Calu3 (cell line): ENCODE results near the gene BCAS3. TPM values are rescaled to one million over a fixed set of nuclear protein-coding genes. Genes with fewer than 3 reads are reported as not detected.
A peak's percentile ranks its signal among the peaks of the same experiment; 100 is the strongest.

Source experiments
- BruUV-seq: library from RNA; stranded (reverse); fragments of 400-500 nt; replicated peaks from 2 replicates; lab custom pipeline; 2021; lab: Mats Ljungman, UMichigan
- CTCF ChIA-PET: fragments of 300-600 bp; sonication (Branson Sonifier 250); formaldehyde crosslinking; loops from one replicate; lab custom pipeline; 2022; ENCODE audit warnings: antibody characterized with exemption; lab: Charles Lee
- DNase-seq: peaks from one replicate; pipeline ENCODE4 v3.0.0; 2022
- H3K27ac Mint-ChIP-seq: one replicate; pipeline ENCODE4 v1.8.0; 2022; ENCODE audit warnings: mixed read lengths; ENCODE audit not compliant: unreplicated experiment
- H3K27me3 Mint-ChIP-seq: one replicate; pipeline ENCODE4 v1.8.0; 2022; ENCODE audit warnings: mixed read lengths; ENCODE audit not compliant: unreplicated experiment
- H3K36me3 Mint-ChIP-seq: one replicate; pipeline ENCODE4 v1.8.0; 2022; ENCODE audit warnings: mild to moderate bottlenecking, moderate library complexity, mixed read lengths; ENCODE audit not compliant: insufficient read depth, unreplicated experiment
- H3K4me1 Mint-ChIP-seq: one replicate; pipeline ENCODE4 v1.8.0; 2022; ENCODE audit warnings: mild to moderate bottlenecking, low read depth, mixed read lengths; ENCODE audit not compliant: unreplicated experiment
- H3K4me3 Mint-ChIP-seq: one replicate; pipeline ENCODE4 v1.8.0; 2022; ENCODE audit warnings: mild to moderate bottlenecking, low read depth, moderate library complexity, mixed read lengths; ENCODE audit not compliant: unreplicated experiment
- H3K9me3 Mint-ChIP-seq: one replicate; pipeline ENCODE4 v1.8.0; 2022; ENCODE audit warnings: low read depth, mixed read lengths; ENCODE audit not compliant: unreplicated experiment
- CTCF ChIP-seq: fragments of 200-600 bp; IDR thresholded peaks from one replicate; pipeline ENCODE4 v1.8.0; 2022; ENCODE audit warnings: antibody characterized with exemption; ENCODE audit not compliant: unreplicated experiment
- intact Hi-C: fragments of 100-400 bp; cut with micrococcal nuclease; formaldehyde crosslinking; loops from one replicate; pipeline ENCODE4 v1.10.0; 2022; ENCODE audit not compliant: unreplicated experiment
- total RNA-seq: library from RNA; stranded (reverse); gene quantifications from 2 replicates; pipeline ENCODE4 v1.2.3, GENCODE V29; 2022

Gene BCAS3
- total RNA-seq, 1 experiment from 2014 or later = 10.9 TPM

DNA sequence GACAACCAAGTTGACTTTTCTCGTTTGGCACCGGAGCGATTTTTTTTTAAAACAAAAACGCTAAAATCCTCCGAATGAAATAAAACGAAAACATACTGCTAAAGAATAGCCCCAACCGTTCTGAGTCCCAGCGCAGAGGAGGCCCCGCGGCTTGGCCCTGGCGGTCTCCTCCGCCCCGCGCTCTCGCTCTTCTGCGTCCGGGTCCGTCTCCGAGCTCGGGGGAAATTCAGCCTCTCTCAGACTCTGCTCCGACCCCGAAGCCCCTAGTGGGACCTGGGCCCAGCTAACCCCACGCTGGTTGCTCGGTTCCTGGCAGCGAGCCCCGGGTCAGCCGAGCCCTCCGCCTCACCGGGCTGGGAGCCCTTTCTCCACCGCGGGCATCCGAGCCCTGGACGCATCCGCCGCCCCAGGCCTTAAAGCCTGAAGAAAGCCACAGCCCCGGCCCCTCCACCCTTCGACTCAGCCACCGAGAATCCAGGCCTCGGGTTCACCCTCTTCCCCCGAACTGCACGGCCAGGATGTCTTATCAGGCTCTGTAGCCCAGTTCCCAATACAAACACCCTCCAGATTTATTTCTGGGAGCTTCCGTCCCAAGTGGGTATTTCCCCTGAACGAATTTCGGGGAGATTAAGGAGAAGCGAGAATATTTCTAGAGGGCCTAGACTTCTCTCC is 723.2 kb downstream of the BCAS3 start:
- H3K27ac Mint-ChIP-seq = no peak overlapping the region
- intact Hi-C loops = no loop called here
- H3K36me3 Mint-ChIP-seq = peaks cover 11% of the 10 kb centered on the region
- H3K4me3 Mint-ChIP-seq = peak overlapping the region; percentile 66
- CTCF ChIA-PET = no interaction called here
- H3K27me3 Mint-ChIP-seq = peaks cover 47% of the 10 kb centered on the region
- no peak for TF ChIP-seq CTCF
- no peaks in the 10 kb centered on the region for H3K4me1 Mint-ChIP-seq
- H3K9me3 Mint-ChIP-seq = no peaks in the 10 kb centered on the region
- DNase-seq = no peak
- no TSS peak for BruUV-seq

DNA sequence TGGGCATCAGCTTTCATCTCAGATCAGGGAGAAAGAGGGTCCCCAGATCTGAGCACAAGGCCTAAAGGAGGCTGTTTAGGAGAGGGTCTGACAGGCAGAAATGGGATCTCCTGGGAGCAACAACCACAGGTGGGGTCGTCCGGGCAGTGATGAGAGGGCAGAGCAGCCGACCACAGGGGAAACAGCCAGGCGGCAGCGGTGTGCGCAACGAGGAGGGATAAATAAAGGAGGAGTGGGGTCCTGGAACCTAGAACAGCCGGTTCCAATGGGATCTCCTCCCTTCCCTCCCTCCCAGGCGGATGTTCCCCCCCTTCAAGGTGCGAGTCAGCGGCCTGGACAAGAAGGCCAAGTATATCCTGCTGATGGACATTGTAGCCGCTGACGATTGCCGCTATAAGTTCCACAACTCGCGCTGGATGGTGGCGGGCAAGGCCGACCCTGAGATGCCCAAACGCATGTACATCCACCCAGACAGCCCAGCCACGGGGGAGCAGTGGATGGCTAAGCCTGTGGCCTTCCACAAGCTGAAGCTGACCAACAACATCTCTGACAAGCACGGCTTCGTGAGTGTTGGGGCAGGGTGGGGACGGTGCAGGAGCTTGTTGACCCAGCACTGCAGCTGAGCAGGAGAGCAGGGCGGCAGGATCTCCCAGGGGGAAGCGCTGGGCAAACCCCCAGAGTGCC is 723.9 kb downstream of the BCAS3 start:
- Mint-ChIP-seq H3K4me3 (no peak overlapping the region), H3K4me1 (no peaks in the 10 kb centered on the region), H3K27me3 (peaks cover 42% of the 10 kb centered on the region), H3K9me3 (no peaks in the 10 kb centered on the region), H3K27ac (no peak overlapping the region), H3K36me3 (peaks cover 11% of the 10 kb centered on the region)
- no peak for DNase-seq
- intact Hi-C loops = no loop called here
- BruUV-seq = no TSS peak
- CTCF ChIA-PET = no interaction called here
- no peak for TF ChIP-seq CTCF

DNA sequence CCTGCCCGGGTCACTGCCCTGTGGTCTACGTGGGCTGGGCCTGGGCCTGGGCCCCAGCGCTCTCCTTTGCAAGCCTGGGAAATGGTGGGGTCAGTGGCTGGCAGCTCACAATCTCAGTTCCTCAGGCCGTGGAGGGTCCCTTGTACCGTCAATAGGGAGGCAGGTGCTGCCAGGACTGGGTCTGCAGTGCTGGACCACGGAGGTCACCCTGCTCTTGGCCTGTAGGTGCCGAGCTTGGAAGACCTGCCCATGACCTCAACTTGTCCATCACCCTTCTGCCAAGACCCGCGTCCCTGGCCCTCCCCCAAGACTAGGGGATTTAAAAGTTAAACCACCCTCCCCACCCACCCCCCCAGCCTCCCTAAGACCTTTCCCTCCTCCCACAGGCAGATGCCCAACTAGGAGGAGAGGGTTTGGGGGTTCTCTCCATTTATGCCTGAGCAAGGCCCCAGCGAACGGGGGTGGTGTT is 724.5 kb downstream of the BCAS3 start:
- no TSS peak for BruUV-seq
- Mint-ChIP-seq H3K27me3 (peaks cover 42% of the 10 kb centered on the region), H3K9me3 (no peaks in the 10 kb centered on the region), H3K36me3 (peaks cover 11% of the 10 kb centered on the region), H3K27ac (no peak overlapping the region), H3K4me3 (no peak overlapping the region), H3K4me1 (no peaks in the 10 kb centered on the region)
- TF ChIP-seq CTCF = no peak
- intact Hi-C loops = no loop called here
- CTCF ChIA-PET = no interaction called here
- DNase-seq = no peak

- no peaks in the 10 kb centered on the region for H3K9me3 Mint-ChIP-seq
- no peak for DNase-seq
- H3K4me3 Mint-ChIP-seq = no peak overlapping the region
- H3K36me3 Mint-ChIP-seq = peaks cover 11% of the 10 kb centered on the region
- BruUV-seq = no TSS peak
- no peak overlapping the region for H3K27ac Mint-ChIP-seq
- TF ChIP-seq CTCF = no peak
- CTCF ChIA-PET = no interaction called here
- peaks cover 37% of the 10 kb centered on the region for H3K27me3 Mint-ChIP-seq
- no peaks in the 10 kb centered on the region for H3K4me1 Mint-ChIP-seq
- intact Hi-C loops = no loop called here
Observed at GRCh38 chr17:61402978-61403800, 725.5 kb downstream of the BCAS3 start.
